Measurements from ENCODE around the gene ASTE1. TPM values are rescaled to one million over a fixed set of nuclear protein-coding genes. Genes with fewer than 3 reads are reported as not detected.

Gene ASTE1
- total RNA-seq: 9.5 TPM

GRCh38 chr3:131026321-131027151 is at the start of gene ASTE1, which contains the start of gene NEK11:
Gene ASTE1 (minus strand): TSS chr3:131026825. CDS start chr3:131025306, 1,519 bp downstream.
Gene NEK11 (plus strand): TSS chr3:131026877. CDS start chr3:131029709, 2,832 bp downstream.

Other genes with a start within 250 kb of the ASTE1 start
- 111 TPM for gene ATP2C1, start 132.7 kb downstream of the ASTE1 start, total RNA-seq
- gene NEK11, start 52 bp upstream of the ASTE1 start, total RNA-seq: 15.2 TPM

All from metanephros (tissue), 1 donor.